Peyer's patch (tissue), 4 donors: ENCODE measurements around the gene C12orf76. TPM values are rescaled to one million over a fixed set of nuclear protein-coding genes. Genes with fewer than 3 reads are reported as not detected.
"Not testable (repeated sequence)": the region's sequence is repeated elsewhere in the genome, so short reads cannot be mapped to it uniquely, and the experiment has no call there.

Experiments used
- DNase-seq, 3 donors: peaks; one replicate each; pipeline ENCODE4 v3.0.0-alpha.2; 2017 to 2019
- H3K27ac ChIP-seq, 4 donors: fragments of 200-600 bp; sonication (generic); one replicate each; pipeline ENCODE4 v1.5.1; 2016 to 2019
- H3K27me3 ChIP-seq, 2 donors: fragments of 200-600 bp; sonication (generic); one replicate each; pipeline ENCODE4 v1.5.1; 2019
- H3K36me3 ChIP-seq, 3 donors: fragments of 200-600 bp; sonication (generic); one replicate each; pipeline ENCODE4 v1.5.1; 2016 to 2019
- H3K4me1 ChIP-seq, 4 donors: fragments of 200-600 bp; sonication (generic); one replicate each; pipeline ENCODE4 v1.5.1; 2016 to 2019
- H3K4me3 ChIP-seq, 4 donors: fragments of 200-600 bp; sonication (generic); 1 replicate in 3 of 4; 2 replicates in 1 of 4; pipeline ENCODE4 v1.5.1; 2016 to 2019; ENCODE audit warnings: mild to moderate bottlenecking in 1 of 4
- H3K9me3 ChIP-seq, 4 donors: fragments of 200-600 bp; sonication (generic); one replicate each; pipeline ENCODE4 v1.5.1; 2016 to 2019; ENCODE audit warnings: mild to moderate bottlenecking in 1 of 4
- CTCF ChIP-seq, 6 experiments: fragments of 450-650 bp in 4 of 6; fragments of 200-600 bp in 2 of 6; sonication (generic) in 1 of 6; IDR thresholded peaks; one replicate each; pipeline ENCODE4 v1.5.1; 2017 to 2019; ENCODE audit warnings: antibody characterized with exemption in 6 of 6, mild to moderate bottlenecking in 3 of 6, moderate library complexity in 1 of 6
- POLR2A ChIP-seq, 2 donors: fragments of 450-650 bp; IDR thresholded peaks; one replicate each; pipeline ENCODE4 v1.5.1; 2017; ENCODE audit warnings: antibody characterized with exemption in 2 of 2, mild to moderate bottlenecking in 2 of 2, moderate library complexity in 2 of 2
- total RNA-seq, 4 donors: library from RNA; depleted of rRNA; stranded (reverse); fragments of >200 nt; gene quantifications; one replicate each; pipeline ENCODE4 v1.1.0, GENCODE V29; 2016

The C12orf76 gene
- total RNA-seq, 4 donors from 2014 or later: 14.9 to 23.1 (median 17.5) TPM

- Histone ChIP-seq H3K9me3 (no peaks in the 10 kb centered on the region), H3K4me1 (no peaks in the 10 kb centered on the region), H3K36me3 (no peaks in the 10 kb centered on the region), H3K27me3 (no peaks in the 10 kb centered on the region), H3K4me3 (no peak overlapping the region), H3K27ac (no peak overlapping the region)
- no peak for TF ChIP-seq CTCF (IDR thresholded peaks at IDR 0.05)
- TF ChIP-seq POLR2A (IDR thresholded peaks at IDR 0.05): no peak
- DNase-seq: no peak
These were observed 19.2 kb upstream of the C12orf76 start for GRCh38 chr12:110067531-110067930.

- TF ChIP-seq CTCF (IDR thresholded peaks at IDR 0.05): no peak
- TF ChIP-seq POLR2A (IDR thresholded peaks at IDR 0.05): no peak
- DNase-seq: no peak
- H3K27me3 ChIP-seq: no peaks in the 10 kb centered on the region
- no peak overlapping the region for H3K4me3 ChIP-seq
- H3K4me1 ChIP-seq: no peaks in the 10 kb centered on the region
- H3K36me3 ChIP-seq: no peaks in the 10 kb centered on the region
- no peak overlapping the region for H3K27ac ChIP-seq
- no peaks in the 10 kb centered on the region for H3K9me3 ChIP-seq
These were observed 17.2 kb upstream of the C12orf76 start for GRCh38 chr12:110065540-110065939.

- H3K4me1 ChIP-seq: no peaks in the 10 kb centered on the region
- H3K4me3 ChIP-seq: no peak overlapping the region
- H3K27me3 ChIP-seq: no peaks in the 10 kb centered on the region
- TF ChIP-seq POLR2A (IDR thresholded peaks at IDR 0.05): no peak
- no peaks in the 10 kb centered on the region for H3K9me3 ChIP-seq
- H3K36me3 ChIP-seq: no peaks in the 10 kb centered on the region
- DNase-seq: no peak
- H3K27ac ChIP-seq: no peak overlapping the region
These were observed 13.9 kb upstream of the C12orf76 start for GRCh38 chr12:110062241-110062640.

- no peak for DNase-seq
- no peaks in the 10 kb centered on the region for H3K4me1 ChIP-seq
These were observed 11.3 kb upstream of the C12orf76 start for GRCh38 chr12:110059651-110060000.

GRCh38 chr12:110058875-110059615 lies 10.7 kb upstream of the C12orf76 start:
- no peaks in the 10 kb centered on the region for H3K9me3 ChIP-seq
- no peaks in the 10 kb centered on the region for H3K36me3 ChIP-seq
- no peak for DNase-seq
- no peaks in the 10 kb centered on the region for H3K27me3 ChIP-seq
- no peaks in the 10 kb centered on the region for H3K4me1 ChIP-seq
- no peak overlapping the region for H3K4me3 ChIP-seq
- no peak overlapping the region for H3K27ac ChIP-seq
- TF ChIP-seq CTCF (IDR thresholded peaks at IDR 0.05) (no peak), POLR2A (IDR thresholded peaks at IDR 0.05) (no peak)

More at GRCh38 chr12:110059651-110060000, 11.3 kb upstream of the C12orf76 start:
- Histone ChIP-seq H3K4me3 (no peak overlapping the region), H3K27ac (no peak overlapping the region), H3K9me3 (no peaks in the 10 kb centered on the region), H3K27me3 (no peaks in the 10 kb centered on the region), H3K36me3 (no peaks in the 10 kb centered on the region)
- TF ChIP-seq POLR2A (IDR thresholded peaks at IDR 0.05) (no peak), CTCF (IDR thresholded peaks at IDR 0.05) (no peak)

GRCh38 chr12:110056643-110057042 lies 8.3 kb upstream of the C12orf76 start:
- H3K27ac ChIP-seq, DNase-seq, H3K4me3 ChIP-seq, H3K4me1 ChIP-seq, H3K27me3 ChIP-seq, H3K36me3 ChIP-seq, H3K9me3 ChIP-seq: not testable (repeated sequence)

GRCh38 chr12:110055375-110056352 lies 7.3 kb upstream of the C12orf76 start:
- H3K36me3 ChIP-seq, H3K27me3 ChIP-seq, H3K4me3 ChIP-seq, H3K9me3 ChIP-seq, H3K27ac ChIP-seq, H3K4me1 ChIP-seq, DNase-seq: not testable (repeated sequence)
